ENCODE measurements around the gene DNASE1L1.

Gene DNASE1L1

DNA sequence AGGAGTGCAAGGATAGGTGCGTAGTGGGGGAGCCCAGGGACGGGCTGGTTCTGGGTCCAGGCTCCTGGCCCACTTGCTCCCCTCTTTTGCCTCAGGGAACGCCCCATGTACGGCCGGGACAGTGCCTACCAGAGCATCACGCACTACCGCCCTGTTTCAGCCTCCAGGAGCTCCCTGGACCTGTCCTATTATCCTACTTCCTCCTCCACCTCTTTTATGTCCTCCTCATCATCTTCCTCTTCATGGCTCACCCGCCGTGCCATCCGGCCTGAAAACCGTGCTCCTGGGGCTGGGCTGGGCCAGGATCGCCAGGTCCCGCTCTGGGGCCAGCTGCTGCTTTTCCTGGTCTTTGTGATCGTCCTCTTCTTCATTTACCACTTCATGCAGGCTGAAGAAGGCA lies 28.3 kb downstream of the DNASE1L1 start:
- DNase-seq, result no peak

DNA sequence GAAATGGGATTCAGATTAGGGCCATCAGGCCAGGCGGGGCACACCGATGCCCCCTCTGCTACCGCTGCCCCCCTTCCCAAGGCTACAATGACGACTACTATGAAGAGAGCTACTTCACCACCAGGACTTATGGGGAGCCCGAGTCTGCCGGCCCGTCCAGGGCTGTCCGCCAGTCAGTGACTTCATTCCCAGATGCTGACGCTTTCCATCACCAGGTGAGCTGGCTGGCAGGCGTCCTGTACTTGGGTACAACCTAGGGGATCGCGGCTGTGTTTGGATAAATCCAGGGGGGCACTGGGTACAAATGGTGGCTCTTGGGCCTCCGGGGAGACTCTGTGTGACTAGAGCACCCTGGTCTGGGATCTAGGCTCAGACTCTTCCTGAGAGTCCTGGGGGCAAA lies 28.9 kb downstream of the DNASE1L1 start:
- no peak for DNase-seq

DNA sequence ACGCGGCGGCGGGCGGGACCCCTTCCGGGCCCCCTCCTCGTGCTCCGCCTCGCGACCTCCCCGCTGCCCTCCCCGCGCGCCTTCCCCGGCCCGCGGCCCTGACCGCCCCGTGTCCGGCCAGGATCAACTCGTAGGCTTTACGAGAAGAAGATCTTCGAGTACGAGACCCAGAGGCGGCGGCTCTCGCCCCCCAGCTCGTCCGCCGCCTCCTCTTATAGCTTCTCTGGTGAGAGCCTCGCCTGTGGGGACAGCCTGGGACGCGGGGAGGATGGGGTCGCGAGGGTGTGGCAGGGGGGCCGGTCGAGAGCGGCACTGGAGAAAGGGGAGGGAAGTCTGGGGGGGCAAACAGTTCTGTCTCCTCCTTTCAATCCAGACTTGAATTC lies 29.5 kb downstream of the DNASE1L1 start:
- no peak for DNase-seq

DNA sequence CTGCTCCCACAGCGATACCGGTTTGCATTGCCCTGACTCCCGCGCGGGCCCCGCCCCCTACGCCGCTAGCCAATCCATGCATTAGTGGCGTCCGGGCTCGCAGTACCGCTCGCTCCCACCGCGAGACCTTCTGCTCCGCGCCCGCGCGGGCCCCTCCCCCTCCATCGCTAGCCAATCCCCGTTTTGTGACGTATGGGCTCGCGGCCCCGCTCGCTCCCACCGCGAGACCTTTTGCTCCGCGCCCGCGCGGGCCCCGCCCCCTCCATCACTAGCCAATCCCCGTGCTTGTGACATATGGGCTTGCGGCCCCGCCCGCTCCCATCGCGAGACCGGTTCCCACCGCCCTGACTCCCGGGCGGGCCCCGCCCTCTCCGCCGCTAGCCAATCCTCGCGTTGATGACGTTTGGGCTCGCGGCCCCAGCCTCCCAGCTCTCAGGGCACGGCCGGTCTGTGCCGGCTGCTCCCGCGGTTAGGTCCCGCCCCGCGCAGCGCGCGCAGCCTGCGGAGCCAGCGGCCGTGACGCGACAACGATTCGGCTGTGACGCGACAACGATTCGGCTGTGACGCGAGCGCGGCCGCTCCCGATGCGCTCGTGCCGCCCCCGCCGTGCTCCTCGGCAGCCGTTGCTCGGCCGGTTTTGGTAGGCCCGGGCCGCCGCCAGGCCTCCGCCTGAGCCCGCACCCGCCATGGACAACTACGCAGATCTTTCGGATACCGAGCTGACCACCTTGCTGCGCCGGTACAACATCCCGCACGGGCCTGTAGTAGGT lies 30.1 kb downstream of the DNASE1L1 start, which contains the start of gene EMD:
TSS of gene EMD (plus strand) at position 497 of the 770 bp plus-strand sequence. CDS start at position 687, 190 bp downstream.
- peak; percentile 98 for DNase-seq

DNA sequence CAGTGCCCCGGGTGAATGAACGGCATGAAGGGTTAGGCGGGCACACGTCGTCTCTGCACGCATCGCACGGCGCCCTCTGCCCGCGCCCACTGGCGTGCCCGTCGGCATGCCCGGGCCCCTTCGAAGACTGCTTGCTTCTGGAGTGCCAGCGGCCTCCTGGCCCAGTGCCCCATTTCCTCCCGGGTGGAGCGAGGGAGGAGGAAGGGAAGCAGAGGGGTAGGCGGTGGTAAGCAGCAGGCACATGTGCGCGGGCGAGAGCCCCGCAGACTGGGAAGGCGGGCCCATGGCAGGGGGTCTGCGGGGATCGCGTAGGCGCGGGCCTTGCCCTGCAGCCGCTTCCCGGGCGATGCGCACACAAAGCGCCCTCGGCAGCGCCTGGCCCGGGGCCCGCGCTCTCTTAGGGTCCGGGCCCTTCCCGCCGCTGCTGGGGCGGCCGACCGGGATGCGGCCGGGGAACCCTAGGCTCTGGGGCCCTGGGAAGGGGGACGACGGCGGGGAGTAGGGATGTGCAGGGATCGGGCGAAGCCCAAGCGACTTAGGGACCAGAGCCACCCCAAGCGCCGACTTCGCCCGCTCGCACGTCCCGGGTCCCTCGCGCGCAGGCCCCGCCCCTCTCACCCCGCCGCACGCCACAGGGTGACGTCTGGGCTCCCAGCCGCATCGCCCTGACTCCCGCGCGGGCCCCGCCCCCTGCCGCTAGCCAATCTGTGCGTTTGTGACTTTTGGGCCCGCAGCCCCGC lies 30.8 kb downstream of the DNASE1L1 start:
- DNase-seq, result peak; percentile 71

DNA sequence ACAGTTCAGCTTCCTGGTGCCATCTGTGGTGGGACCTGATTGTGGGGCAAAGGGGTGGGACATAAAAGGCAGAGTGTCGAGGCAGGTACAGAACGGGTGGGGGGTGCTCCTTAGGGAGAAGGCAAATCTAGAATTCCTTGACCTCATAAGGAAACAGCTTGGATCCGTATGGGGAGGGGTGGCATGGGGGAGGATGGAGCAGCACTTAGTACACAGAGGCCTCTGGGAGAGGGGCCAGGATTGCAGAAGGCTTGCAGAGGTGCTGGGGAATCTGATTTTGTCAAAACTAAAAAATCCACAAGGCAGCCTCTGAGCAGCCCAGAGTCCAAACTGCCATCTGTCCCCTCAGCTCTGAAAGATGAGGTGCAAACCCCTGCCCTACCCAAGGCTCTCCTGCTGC lies 32.3 kb downstream of the DNASE1L1 start:
- no peak for DNase-seq

DNA sequence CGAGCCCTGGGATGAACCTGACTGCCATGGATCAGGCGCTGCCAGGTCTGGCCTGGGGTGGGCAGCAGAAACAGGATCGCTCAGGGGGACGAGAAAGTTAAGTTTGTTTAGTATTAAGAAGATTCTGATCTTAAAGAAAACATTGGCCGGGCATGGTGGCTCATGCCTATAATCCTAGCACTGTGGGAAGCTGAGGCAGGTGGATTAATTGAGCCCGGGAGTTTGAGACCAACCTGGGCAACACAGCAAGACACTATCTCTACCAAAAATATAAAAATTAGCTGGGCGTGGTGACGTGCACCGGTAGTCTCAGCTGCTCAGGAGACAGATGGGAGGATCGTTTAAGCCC lies 33.9 kb downstream of the DNASE1L1 start:
- DNase-seq, result no peak

DNA sequence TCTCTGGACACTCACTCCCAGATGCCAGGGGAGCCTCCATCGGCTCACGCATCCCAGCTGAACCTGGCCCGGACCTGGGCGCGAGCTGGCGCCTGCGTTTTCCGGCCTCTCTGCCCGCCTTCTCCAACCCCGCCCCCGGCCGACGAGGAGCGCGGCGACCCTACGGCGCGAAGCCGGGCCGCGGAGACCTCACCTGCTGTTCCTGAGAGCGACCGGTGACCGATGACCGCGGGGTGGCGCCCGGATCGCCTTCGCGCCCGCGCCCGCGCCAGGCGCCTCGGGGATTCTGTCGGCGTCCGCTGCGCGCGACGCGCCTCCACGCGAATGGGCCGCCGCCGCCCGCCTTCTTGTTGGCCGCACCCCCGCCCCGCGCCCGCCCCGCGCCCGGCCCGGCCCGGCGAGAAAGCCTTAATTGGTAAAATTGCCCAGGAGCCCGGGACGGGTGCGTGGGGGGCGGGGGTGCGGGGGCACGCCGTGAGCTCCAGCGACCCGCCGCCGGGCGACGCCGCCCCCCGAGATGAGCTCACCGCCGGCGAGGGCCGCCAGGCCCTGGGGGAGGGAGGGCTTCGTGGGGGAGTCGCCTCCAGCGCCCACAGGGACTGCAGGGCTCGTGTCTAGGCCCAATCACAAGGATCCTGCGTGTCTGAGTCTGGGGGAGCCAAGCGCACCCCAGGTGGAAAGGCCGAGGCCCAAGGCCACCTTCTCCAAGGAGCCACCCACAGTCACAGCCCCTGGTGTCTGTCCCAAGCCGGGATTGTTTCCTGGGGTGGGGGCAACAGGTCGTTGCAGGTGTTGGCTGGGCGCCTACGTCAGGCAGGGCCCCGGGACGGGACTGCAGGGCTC lies 34.5 kb downstream of the DNASE1L1 start, which contains the start of gene FLNA:
TSS of gene FLNA (minus strand) at position 322 of the 843 bp plus-strand sequence. CDS start 3,389 bp downstream, outside the sequence.
- DNase-seq, result peak; percentile 69

DNA sequence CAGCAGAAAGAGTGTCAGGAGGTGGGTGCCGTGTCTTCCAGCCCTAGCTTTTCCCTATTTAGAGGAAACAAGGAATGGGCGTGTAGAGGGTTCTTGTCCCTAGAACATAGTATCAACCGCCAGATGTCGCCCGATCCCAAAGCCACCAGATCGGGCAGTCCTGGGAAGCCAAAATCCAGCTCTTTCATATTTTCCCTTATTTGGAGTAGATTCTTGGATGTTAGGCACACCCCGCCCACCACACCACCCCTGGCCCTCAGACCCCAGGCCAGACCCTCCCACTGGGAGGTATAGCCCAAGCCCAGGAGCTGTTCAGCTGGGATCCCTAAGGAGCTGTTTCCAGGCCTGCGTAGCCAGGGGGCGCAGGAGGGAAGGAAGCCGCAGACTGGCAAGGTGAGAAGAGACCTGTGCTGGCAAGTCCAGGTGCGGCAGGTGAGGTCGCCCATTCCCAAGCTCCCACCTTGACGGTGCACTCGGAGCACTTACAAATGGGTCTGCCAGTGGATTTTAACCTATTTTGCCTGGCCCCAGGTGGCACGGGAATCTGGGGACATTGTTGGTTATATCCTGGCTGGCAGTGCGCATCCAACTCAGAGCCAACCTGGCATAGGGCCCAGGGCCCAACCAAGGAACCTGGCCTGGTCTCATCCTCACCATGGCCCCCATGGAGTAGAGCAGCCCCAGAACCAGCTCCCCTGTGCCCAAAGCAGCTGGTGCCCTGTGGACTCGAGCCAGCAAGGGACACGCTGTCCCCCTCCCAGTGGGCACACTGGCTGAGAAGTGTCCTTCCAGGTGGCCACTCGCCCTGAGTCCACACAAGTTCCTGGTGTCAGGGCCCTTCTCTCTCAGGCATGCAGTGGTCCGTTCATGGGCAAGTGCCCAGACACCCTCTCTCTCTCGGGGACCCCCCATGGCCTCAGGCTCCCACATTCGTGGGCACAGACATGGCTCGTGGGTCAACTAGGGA lies 35.4 kb downstream of the DNASE1L1 start:
- peak; percentile 18 for DNase-seq

DNA sequence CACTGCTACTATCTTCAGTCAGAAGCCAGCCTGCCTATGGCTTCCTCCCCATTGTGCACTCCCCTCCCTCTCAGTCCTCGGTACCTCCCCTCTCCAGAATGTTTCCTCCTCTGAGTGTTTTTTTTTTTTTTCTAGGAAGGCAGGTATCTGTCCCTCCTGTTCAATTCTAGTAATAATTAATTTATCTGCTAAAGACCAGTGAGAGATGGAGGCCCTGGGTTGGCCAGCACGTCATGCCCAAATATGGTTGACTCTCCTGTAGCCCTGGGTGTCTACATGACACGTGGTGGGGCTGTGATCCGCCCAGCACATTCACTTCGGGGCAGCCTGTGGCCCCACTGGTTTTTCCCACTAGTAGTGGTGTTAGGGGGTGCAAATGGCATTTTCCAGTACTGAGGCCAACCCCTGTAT lies 36.4 kb downstream of the DNASE1L1 start:
- no peak for DNase-seq

DNA sequence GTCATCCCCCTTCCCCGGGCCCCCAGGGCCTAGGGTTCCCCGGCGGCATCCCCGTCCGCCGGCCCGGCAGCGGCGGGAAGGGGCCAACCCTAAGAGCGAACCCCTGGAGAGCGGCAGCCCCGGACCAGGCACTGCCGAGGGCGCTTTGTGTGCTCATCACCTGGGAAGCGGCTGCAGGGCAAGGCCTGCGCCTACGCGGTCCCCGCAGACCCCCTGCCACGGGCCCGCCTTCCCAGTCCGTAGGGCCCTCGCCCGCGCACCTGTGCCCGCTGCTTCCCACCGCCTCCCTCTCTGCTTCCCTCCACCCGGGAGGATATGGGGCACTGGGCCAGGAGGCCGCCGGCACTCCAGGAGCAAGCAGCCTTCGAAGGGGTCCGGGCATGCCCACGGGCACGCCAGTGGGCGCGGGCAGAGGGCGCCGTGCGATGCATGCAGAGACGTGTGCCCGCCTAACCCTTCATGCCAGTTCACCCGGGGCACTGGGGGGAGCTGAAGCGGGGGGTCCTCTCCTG lies 37.2 kb downstream of the DNASE1L1 start:
- no peak for DNase-seq

DNA sequence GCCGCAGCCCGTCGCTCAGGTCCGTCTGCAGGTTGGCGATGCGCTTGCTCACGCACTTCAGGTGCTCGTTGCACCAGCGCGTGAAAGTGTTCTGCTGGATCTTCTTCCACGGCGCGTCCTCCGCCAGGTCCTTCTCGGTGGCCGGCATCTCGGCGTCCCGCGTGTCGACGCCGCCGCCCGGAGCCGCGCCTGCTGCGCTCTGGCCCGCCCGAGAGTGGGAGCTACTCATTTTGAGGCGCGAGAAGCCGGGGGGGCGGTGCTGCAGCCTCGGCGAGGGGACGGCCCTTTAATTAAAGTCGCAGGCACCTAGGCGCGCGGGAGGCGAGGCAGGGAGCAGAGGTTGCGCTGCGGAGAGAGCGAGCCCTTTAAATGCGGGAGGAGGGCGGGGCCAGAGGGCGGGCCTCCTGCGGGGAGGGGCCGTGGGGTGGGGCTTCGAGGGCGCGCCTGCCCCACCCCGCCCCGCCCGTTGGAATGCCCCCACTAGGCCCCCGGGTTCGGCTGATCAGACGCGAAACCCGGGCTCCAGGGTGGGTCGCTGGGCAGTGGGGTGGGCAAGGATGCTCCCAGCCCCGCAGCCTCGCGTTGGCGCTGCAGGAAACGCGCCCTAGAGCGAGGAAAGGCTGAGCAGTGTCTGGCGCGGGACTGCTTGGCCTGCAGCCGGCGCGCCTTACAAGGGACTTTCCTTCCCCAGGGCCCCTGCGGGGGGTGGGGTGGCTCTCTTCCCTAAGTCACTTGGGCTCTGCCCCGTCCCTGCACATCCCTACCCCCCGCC lies 37.9 kb downstream of the DNASE1L1 start:
- peak; percentile 96 for DNase-seq

DNA sequence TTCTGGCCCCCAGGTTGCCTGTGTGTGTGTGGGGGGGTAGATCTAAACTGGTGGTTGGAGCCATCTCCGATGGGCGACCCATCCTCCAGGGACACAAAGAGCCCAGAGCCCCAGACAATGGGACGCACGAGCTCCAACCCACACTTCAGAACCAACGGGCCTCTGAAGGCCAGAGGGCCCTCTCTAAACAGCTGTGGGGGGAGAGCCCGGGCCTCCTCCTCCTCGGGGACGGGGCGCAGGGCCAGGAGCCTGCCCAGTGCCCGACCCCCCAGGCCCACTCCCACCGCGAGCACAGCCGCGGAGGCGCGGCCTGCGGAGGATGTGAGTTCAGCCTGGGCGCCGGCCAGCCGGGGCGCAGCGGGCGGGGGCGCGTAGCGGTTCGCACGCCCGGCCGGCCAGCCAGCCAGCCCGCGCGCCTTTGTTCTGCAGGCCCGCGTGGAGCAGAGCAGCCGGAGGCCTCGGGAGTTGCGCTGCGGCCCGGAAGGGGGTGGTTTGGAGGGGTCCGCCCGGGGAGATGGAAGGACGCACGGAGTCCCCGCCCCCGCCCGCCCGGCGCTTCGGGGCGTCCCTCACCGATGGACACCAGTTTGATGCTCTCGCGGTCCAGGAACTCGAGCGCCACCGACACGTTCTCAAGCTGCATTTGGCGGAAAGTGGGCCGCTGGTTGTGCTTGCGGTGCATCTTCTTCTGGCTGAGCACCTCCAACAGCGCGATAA lies 38.6 kb downstream of the DNASE1L1 start:
- DNase-seq, result peak; percentile 32

DNA sequence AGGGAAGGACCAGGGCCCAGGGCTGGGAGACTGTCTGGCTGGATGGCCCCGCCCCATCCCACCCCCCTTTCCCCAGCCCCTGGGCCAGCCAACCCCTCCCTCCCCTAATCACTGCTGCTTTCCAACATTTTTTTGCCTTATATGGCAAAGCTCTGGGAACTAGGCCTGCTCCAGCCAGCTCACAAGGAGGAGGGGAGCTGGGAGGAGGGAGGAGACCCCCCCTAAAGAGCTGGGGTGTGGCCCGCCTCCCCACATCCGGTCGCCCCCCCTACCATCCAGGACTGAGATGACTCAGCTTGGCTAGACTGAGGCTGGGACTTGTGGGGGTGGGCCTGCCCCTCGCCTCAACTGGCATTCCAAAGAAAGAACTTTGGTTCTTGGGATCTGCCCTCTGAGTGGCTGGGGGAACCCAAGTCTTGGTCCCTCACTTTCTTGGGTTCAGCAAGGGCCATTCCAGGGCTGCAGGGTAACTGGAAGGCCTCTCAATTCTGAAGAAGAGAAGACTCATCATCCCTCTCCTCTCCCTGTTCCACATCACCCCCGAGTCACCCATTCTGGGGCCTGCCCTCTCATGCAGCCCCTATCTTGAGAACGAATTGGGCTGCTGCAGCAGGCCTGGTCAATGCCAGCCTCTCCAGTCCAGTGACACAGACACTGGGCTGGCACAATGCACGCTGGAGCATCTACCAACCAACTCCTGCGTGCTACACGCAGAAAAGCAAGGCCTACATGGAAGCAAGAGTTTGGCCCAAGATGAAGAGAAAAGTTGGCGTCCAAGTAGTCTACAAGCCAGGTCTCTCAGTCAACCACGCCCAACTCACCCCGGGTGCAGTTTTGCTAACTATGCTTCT lies 39.4 kb downstream of the DNASE1L1 start:
- peak; percentile 69 for DNase-seq

DNA sequence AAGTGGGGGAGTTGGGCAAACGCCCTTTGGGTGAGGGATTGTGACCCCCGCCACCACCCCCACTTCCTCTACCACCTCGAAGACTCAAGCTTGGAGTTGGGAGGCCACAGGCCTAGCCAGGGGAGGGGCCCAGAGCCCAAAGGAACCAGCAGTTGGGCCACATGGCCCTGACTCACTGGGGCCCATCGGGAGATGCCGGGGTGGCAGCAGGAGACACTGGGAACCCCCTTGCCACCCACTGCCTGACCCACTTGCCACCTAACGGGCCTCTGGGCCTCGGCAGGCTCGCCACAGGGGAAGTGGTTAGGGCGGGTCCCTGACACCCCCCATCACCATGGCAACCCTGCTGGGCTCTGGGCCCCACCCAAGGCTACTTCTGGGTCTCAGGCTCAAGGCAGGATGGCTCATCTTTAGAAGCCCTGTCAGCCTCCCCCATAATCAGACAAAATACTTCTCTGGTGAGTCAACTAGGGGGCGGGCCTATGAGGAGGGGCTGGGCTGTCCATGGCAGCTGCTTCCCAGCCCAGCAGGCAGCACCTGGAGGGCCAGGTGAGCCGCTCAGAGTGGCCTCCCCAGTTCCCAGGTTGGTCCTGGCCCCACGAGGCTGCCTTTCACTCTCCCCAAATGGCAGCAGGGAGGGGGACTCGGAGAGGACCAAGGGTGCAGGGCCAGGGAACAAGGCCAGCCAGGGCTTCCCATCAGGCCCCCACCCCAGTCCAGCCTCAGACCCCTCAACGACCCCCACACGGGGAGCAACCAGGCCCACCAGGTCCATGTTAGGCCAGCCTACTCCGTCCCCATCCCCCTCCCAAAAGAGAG lies 40.2 kb downstream of the DNASE1L1 start:
- DNase-seq, result peak; percentile 62

DNA sequence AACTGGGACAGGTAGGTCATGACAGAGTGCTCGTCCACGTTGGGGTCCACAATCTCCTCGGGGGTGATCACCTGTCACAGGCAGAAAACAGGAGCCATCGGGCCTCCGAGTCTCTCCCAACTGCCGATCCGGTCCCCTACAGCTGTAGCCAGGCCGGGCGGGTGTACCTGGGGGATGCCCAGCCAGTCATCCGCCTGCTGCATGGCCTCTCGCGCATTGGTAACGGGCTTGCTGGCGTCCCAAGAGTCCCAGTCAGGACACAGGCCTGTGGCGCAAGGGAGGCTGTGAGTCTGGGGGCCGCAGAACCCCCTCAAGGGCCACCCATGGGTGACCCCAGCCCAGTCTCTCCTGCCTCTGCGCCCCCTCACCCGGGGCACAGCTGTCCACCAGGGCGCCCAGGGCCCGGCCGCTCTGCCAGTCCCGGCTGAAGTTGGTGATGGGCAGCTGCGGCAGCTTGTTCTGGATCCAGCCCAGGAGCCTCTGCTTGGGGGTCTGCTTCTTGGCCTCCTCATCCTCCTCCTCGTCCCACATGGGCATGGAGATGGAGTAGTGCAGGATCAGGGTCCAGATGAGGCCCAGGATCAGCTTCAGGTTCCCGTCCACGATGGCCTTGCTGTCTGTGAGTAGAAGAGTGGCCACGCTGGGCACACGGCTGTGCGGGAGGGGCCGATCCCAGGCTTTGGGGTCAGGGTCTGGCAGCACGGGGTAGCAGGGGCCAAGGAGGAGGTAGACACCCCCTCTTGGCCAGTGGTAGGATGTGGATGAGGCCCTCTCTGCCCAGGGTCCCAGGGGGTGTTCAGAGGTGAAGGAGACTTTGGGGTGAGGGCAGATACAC lies 41.4 kb downstream of the DNASE1L1 start:
- no peak for DNase-seq

DNA sequence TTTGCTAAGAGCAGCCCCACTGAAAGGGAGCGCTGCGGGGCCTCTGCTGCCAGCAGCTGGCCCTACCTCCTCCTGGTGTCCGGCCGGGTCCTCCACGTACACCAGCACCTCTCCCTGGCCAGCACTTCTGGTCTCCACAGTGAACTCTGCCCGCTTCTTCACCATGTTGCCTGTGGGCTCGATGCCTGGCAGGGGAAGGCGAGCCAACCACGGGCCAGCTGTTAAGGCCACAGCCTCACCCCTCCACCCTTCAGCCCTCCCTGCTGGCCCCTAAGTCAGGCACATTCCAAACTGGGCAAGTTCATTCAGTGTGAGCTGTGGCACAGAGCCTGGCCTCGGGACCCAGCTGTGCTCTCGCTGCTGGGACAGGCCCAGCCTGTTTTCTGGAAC lies 42.4 kb downstream of the DNASE1L1 start:
- DNase-seq, result no peak

Data from RPMI8226 (cell line).